B cell (primary cell): ENCODE measurements around the gene MMP2. TPM values are rescaled to one million over a fixed set of nuclear protein-coding genes. Genes with fewer than 3 reads are reported as not detected.

ENCODE experiments used
- ATAC-seq: fragments of 200-7000 bp; cut with Tn5 transposase; one replicate; pipeline ENCODE4 v1.10.0; 2021; ENCODE audit warnings: low read depth, mild to moderate bottlenecking, moderate number of reproducible peaks, moderate library complexity
- CTCF ChIA-PET: fragments of 350-600 bp; sonication (Branson Sonifier 250); formaldehyde crosslinking; loops from one replicate; lab custom pipeline; 2021; ENCODE audit warnings: antibody characterized with exemption, inconsistent platforms; lab: Charles Lee
- POLR2A ChIA-PET: fragments of 350-600 bp; sonication (Branson Sonifier 250); formaldehyde crosslinking; loops from one replicate; lab custom pipeline; 2021; ENCODE audit warnings: antibody characterized with exemption; lab: Charles Lee
- DNase-seq: peaks from one replicate; pipeline ENCODE4 v3.0.0; 2013
- H2AFZ ChIP-seq: 2 replicates; pipeline ENCODE4 v1.6.1; 2012; ENCODE audit warnings: mild to moderate bottlenecking, low read depth, low read length; ENCODE audit not compliant: insufficient read depth, poor library complexity, severe bottlenecking
- H3K27ac ChIP-seq, 2 donors: 1 replicate in 1 of 2; 2 replicates in 1 of 2; pipeline ENCODE4 v1.5.1; 2012 to 2013; ENCODE audit warnings: low read length in 2 of 2, mild to moderate bottlenecking in 2 of 2, moderate library complexity in 1 of 2
- H3K27me3 ChIP-seq, 4 experiments: fragments of 200-600 bp in 1 of 4; sonication (generic) in 1 of 4; replicated peaks in 1 of 4; 1 replicate in 2 of 4; 2 replicates in 2 of 4; pipeline versions ENCODE4 v1.6.1 to v1.7.0; 2013 to 2016; ENCODE audit warnings: low read length in 3 of 4, mild to moderate bottlenecking in 2 of 4, mixed read lengths in 1 of 4, moderate library complexity in 1 of 4; ENCODE audit not compliant: insufficient read depth in 4 of 4, control insufficient read depth in 3 of 4; ENCODE audit errors: control extremely low read depth in 1 of 4
- H3K36me3 ChIP-seq, 2 experiments: replicated peaks in 1 of 2; 1 replicate in 1 of 2; 2 replicates in 1 of 2; pipeline versions ENCODE4 v1.6.1 to v1.7.1; 2013; ENCODE audit warnings: low read length in 1 of 2; ENCODE audit not compliant: insufficient read depth in 2 of 2, control insufficient read depth in 1 of 2; ENCODE audit errors: control extremely low read depth in 1 of 2, extremely low read depth in 1 of 2
- H3K4me1 ChIP-seq, 2 donors: fragments of 200-600 bp in 1 of 2; sonication (generic) in 1 of 2; 1 replicate in 1 of 2; 2 replicates in 1 of 2; pipeline versions ENCODE4 v1.5.1 to v1.6.1; 2013 to 2017; ENCODE audit warnings: low read length in 2 of 2; ENCODE audit not compliant: control insufficient read depth in 2 of 2, insufficient read depth in 2 of 2
- H3K4me2 ChIP-seq: replicated peaks from 2 replicates; pipeline ENCODE3; 2012; ENCODE audit warnings: mild to moderate bottlenecking, low read depth, low read length; ENCODE audit not compliant: poor library complexity, severe bottlenecking
- H3K4me3 ChIP-seq, 5 experiments: fragments of 200-600 bp in 1 of 5; sonication (generic) in 1 of 5; 1 replicate in 3 of 5; 2 replicates in 2 of 5; pipeline versions ENCODE4 v1.5.1 to v1.7.0; 2011 to 2016; ENCODE audit warnings: low read length in 4 of 5, mild to moderate bottlenecking in 4 of 5, low read depth in 2 of 5, control low read depth in 1 of 5, moderate library complexity in 1 of 5; ENCODE audit not compliant: insufficient read depth in 1 of 5; ENCODE audit errors: control extremely low read depth in 1 of 5, extremely low read depth in 1 of 5
- H3K79me2 ChIP-seq: fragments of 200-600 bp; sonication (generic); one replicate; pipeline ENCODE4 v1.6.0; 2016; ENCODE audit warnings: low read length; ENCODE audit not compliant: control insufficient read depth, insufficient read depth
- H3K9ac ChIP-seq: fragments of 200-600 bp; sonication (generic); 2 replicates; pipeline ENCODE4 v1.6.1; 2017; ENCODE audit warnings: mild to moderate bottlenecking, low read length, moderate library complexity
- H3K9me3 ChIP-seq, 3 donors: one replicate each; pipeline versions ENCODE4 v1.6.1 to v1.7.1; 2013; ENCODE audit warnings: low read length in 2 of 3; ENCODE audit not compliant: control insufficient read depth in 2 of 3, insufficient read depth in 1 of 3; ENCODE audit errors: control extremely low read depth in 1 of 3
- H4K20me1 ChIP-seq: 2 replicates; pipeline ENCODE4 v1.6.0; 2012; ENCODE audit warnings: mild to moderate bottlenecking, low read length; ENCODE audit not compliant: insufficient read depth, control insufficient read depth, poor library complexity, severe bottlenecking
- H3K27ac Mint-ChIP-seq: one replicate; pipeline ENCODE4 v1.8.0; 2021; ENCODE audit warnings: mixed read lengths
- H3K27me3 Mint-ChIP-seq: one replicate; pipeline ENCODE4 v1.8.0; 2021; ENCODE audit warnings: mixed read lengths
- H3K4me1 Mint-ChIP-seq: one replicate; pipeline ENCODE4 v1.8.0; 2021; ENCODE audit warnings: mixed read lengths
- H3K4me3 Mint-ChIP-seq: one replicate; pipeline ENCODE4 v1.8.0; 2021; ENCODE audit warnings: mixed read lengths
- H3K9me3 Mint-ChIP-seq: one replicate; pipeline ENCODE4 v1.8.0; 2022; ENCODE audit warnings: mixed read lengths; ENCODE audit not compliant: insufficient read depth
- EZH2 ChIP-seq: IDR thresholded peaks from 2 replicates; pipeline ENCODE4 v1.6.1; 2012; ENCODE audit warnings: borderline replicate concordance, low read depth, mild to moderate bottlenecking, moderate library complexity, low read length; ENCODE audit not compliant: insufficient read depth, poor library complexity, severe bottlenecking
- WGBS: methylation state at CpG from one replicate; pipeline ENCODE4 v1.1.5; 2013; ENCODE audit warnings: missing lambda C conversion rate; ENCODE audit not compliant: insufficient coverage; 5-methylcytosine and 5-hydroxymethylcytosine counted together
- intact Hi-C: fragments of 100-400 bp; cut with micrococcal nuclease; formaldehyde crosslinking; loops from one replicate; pipeline ENCODE4 v1.10.0; 2022
- polyA plus RNA-seq: library from polyadenylated mRNA; depleted of rRNA; stranded (reverse); fragments of >200 nt; gene quantifications from 2 replicates; pipeline ENCODE4 v1.2.3, GENCODE V29; 2012
- total RNA-seq, 2 donors: library from RNA; stranded (reverse); fragments of 120-200 nt in 1 of 2; gene quantifications; 1 replicate in 1 of 2; 2 replicates in 1 of 2; pipeline versions ENCODE4 v1.2.3 to v1.2.4, GENCODE V29; 2013 to 2022
- TF ChIP-seq, protein P1 (sequence below): fragments of 200-600 bp; IDR thresholded peaks from one replicate; pipeline ENCODE4 v1.8.0; 2022; ENCODE audit warnings: antibody characterized with exemption, mild to moderate bottlenecking

MMP2 gene
- total and polyA plus RNA-seq, 2 donors (not counting 1 experiment from before 2014, with no cell fraction given), result not detected

DNA sequence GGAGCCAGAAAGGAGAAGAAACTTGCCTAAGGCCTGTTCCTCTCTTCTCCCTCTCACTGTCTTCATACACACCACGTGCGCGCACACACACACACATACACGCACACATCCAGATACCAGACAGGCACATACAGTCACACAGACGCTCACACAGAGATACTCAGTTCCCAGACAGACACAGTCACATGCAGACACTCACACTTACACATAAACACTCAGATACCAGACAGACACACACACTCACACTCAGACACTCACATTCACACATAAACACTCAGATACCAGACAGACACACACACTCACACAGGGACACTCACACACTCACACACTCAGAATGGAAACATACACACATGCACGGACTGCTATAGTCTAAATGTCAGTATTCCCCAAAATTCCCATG lies 24.1 kb upstream of the MMP2 start:
- Mint-ChIP-seq H3K9me3 (no peaks in the 10 kb centered on the region), H3K4me3 (no peak overlapping the region), H3K4me1 (no peaks in the 10 kb centered on the region), H3K27me3 (peaks cover 10% of the 10 kb centered on the region), H3K27ac (no peak overlapping the region)
- no peak overlapping the region for H3K27ac ChIP-seq
- H3K9me3 ChIP-seq, result no peaks in the 10 kb centered on the region
- DNase-seq, result no peak
- intact Hi-C loops, result no loop called here
- no peak overlapping the region for H3K4me2 ChIP-seq
- H2AFZ ChIP-seq, result no peak overlapping the region
- 83% methylated on average over 5 of the region's 6 CpGs for WGBS
- no peaks in the 10 kb centered on the region for H4K20me1 ChIP-seq
- no peak overlapping the region for H3K9ac ChIP-seq
- H3K4me3 ChIP-seq, result no peak overlapping the region
- no peaks in the 10 kb centered on the region for H3K27me3 ChIP-seq
- H3K79me2 ChIP-seq, result no peaks in the 10 kb centered on the region
- no peak for ATAC-seq
- H3K36me3 ChIP-seq, result no peaks in the 10 kb centered on the region
- H3K4me1 ChIP-seq, result no peaks in the 10 kb centered on the region
- ChIA-PET POLR2A (no interaction called here), CTCF (interaction anchor here (2.7 kb wide), 1 partner anchor 10 kb away, joined by 14 read pairs; no protein-coding TSS in a partner anchor)
- TF ChIP-seq, protein P1, sequence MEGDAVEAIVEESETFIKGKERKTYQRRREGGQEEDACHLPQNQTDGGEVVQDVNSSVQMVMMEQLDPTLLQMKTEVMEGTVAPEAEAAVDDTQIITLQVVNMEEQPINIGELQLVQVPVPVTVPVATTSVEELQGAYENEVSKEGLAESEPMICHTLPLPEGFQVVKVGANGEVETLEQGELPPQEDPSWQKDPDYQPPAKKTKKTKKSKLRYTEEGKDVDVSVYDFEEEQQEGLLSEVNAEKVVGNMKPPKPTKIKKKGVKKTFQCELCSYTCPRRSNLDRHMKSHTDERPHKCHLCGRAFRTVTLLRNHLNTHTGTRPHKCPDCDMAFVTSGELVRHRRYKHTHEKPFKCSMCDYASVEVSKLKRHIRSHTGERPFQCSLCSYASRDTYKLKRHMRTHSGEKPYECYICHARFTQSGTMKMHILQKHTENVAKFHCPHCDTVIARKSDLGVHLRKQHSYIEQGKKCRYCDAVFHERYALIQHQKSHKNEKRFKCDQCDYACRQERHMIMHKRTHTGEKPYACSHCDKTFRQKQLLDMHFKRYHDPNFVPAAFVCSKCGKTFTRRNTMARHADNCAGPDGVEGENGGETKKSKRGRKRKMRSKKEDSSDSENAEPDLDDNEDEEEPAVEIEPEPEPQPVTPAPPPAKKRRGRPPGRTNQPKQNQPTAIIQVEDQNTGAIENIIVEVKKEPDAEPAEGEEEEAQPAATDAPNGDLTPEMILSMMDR, result no peak
- TF ChIP-seq EZH2, result no peak

DNA sequence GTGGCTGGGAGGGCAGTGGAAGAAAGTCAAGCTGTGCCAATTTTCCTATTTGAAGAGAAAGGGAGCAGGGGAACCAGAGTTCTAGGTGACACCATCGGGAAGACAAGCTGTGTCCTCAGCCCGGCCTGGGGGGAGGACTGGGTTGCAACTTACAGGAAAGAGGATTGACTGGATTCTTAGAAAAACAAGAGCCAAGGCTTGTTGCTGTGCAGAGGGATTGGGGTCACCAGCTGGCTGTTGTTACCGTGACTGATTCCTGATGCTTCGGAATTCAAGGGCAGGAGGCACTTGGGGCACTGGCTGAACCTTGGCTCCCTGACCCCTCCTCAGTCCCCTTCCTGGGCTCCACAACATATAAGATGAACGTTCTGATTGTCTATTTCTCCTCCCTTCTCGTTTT lies 16.8 kb upstream of the MMP2 start:
- Histone ChIP-seq H3K79me2 (no peaks in the 10 kb centered on the region), H4K20me1 (no peaks in the 10 kb centered on the region), H3K4me1 (no peaks in the 10 kb centered on the region), H2AFZ (no peak overlapping the region), H3K9ac (no peak overlapping the region), H3K4me2 (no peak overlapping the region), H3K9me3 (no peaks in the 10 kb centered on the region), H3K36me3 (no peaks in the 10 kb centered on the region), H3K27me3 (no peaks in the 10 kb centered on the region), H3K4me3 (no peak overlapping the region), H3K27ac (no peak overlapping the region)
- no peaks in the 10 kb centered on the region for H3K9me3 Mint-ChIP-seq
- H3K4me1 Mint-ChIP-seq, result no peaks in the 10 kb centered on the region
- CTCF ChIA-PET, result interaction anchor here (1.7 kb wide), 1 partner anchor 856 kb away, joined by 6 read pairs; no protein-coding TSS in a partner anchor
- H3K4me3 Mint-ChIP-seq, result no peak overlapping the region
- 93% methylated on average over 3 of the region's 6 CpGs for WGBS
- ATAC-seq (no peak), DNase-seq (no peak)
- no peak for TF ChIP-seq EZH2
- TF ChIP-seq, protein P1, result no peak
- POLR2A ChIA-PET, result no interaction called here
- peaks cover 17% of the 10 kb centered on the region for H3K27me3 Mint-ChIP-seq
- intact Hi-C loops, result loop anchor here (10.0 kb wide), 1 partner anchor 1517 kb away; no protein-coding TSS in a partner anchor
- no peak overlapping the region for H3K27ac Mint-ChIP-seq
